Fibroblast of skin of right quadriceps (primary cell): Measurements from ENCODE around the gene ANKRD27.

Experiments used
- DNase-seq: peaks from one replicate; pipeline ENCODE4 v3.0.0-alpha.2; 2013

Gene ANKRD27

GRCh38 chr19:32651729-32652140 is 23.2 kb downstream of the ANKRD27 start:
- DNase-seq: no peak

GRCh38 chr19:32650671-32651070 is 24.3 kb downstream of the ANKRD27 start:
- DNase-seq: no peak

GRCh38 chr19:32649751-32650150 is 25.2 kb downstream of the ANKRD27 start:
- DNase-seq: no peak

GRCh38 chr19:32647361-32647760 is 27.6 kb downstream of the ANKRD27 start:
- DNase-seq: no peak

GRCh38 chr19:32646556-32646955 is 28.4 kb downstream of the ANKRD27 start:
- no peak for DNase-seq

- no peak for DNase-seq
Observed at GRCh38 chr19:32642771-32643170, 32.2 kb downstream of the ANKRD27 start.

- DNase-seq: no peak
Observed at GRCh38 chr19:32638625-32639024, 36.4 kb downstream of the ANKRD27 start.

- DNase-seq: no peak
Observed at GRCh38 chr19:32637480-32637879, 37.5 kb downstream of the ANKRD27 start.

- no peak for DNase-seq
Observed at GRCh38 chr19:32631381-32631780, 43.6 kb downstream of the ANKRD27 start.

- DNase-seq: no peak
Observed at GRCh38 chr19:32630338-32630737, 44.6 kb downstream of the ANKRD27 start.

- DNase-seq: no peak
Observed at GRCh38 chr19:32627714-32628270, 47.2 kb downstream of the ANKRD27 start.

GRCh38 chr19:32626969-32627368 is 48.0 kb downstream of the ANKRD27 start:
- no peak for DNase-seq

- no peak for DNase-seq
Observed at GRCh38 chr19:32624410-32624809, 50.6 kb downstream of the ANKRD27 start.

- no peak for DNase-seq
Observed at GRCh38 chr19:32622002-32622401, 53.0 kb downstream of the ANKRD27 start.

GRCh38 chr19:32619051-32619685 is 55.8 kb downstream of the ANKRD27 start:
- DNase-seq: no peak

- DNase-seq: no peak
Observed at GRCh38 chr19:32615569-32615968, 59.4 kb downstream of the ANKRD27 start.

- DNase-seq: no peak
Observed at GRCh38 chr19:32614916-32615315, 60.1 kb downstream of the ANKRD27 start.

- DNase-seq: no peak
Observed at GRCh38 chr19:32613008-32613407, 62.0 kb downstream of the ANKRD27 start.

- no peak for DNase-seq
Observed at GRCh38 chr19:32611161-32611560, 63.8 kb downstream of the ANKRD27 start.

GRCh38 chr19:32607479-32607878 is 67.5 kb downstream of the ANKRD27 start:
- no peak for DNase-seq

GRCh38 chr19:32606289-32606688 is 68.7 kb downstream of the ANKRD27 start:
- DNase-seq: no peak

- no peak for DNase-seq
Observed at GRCh38 chr19:32605544-32605943, 69.4 kb downstream of the ANKRD27 start.

- DNase-seq: no peak
Observed at GRCh38 chr19:32603961-32604360, 71.0 kb downstream of the ANKRD27 start.

GRCh38 chr19:32599736-32600157 is 75.2 kb downstream of the ANKRD27 start:
- DNase-seq: peak; percentile 48

GRCh38 chr19:32599258-32599657 is 75.7 kb downstream of the ANKRD27 start:
- no peak for DNase-seq
